Neural progenitor cell (in vitro differentiated cells): Measurements from ENCODE around the gene KPNB1.

ENCODE experiments used
- EZH2 ChIP-seq: fragments of 200-600 bp; sonication (generic); IDR thresholded peaks from 2 replicates; pipeline ENCODE4 v1.6.1; 2017; ENCODE audit warnings: antibody characterized with exemption, mild to moderate bottlenecking, moderate library complexity
- TF ChIP-seq, protein P1 (sequence below): fragments of 200-600 bp; sonication (generic); IDR thresholded peaks from 2 replicates; pipeline ENCODE4 v1.5.1; 2017; ENCODE audit warnings: antibody characterized with exemption, mild to moderate bottlenecking

DNA sequence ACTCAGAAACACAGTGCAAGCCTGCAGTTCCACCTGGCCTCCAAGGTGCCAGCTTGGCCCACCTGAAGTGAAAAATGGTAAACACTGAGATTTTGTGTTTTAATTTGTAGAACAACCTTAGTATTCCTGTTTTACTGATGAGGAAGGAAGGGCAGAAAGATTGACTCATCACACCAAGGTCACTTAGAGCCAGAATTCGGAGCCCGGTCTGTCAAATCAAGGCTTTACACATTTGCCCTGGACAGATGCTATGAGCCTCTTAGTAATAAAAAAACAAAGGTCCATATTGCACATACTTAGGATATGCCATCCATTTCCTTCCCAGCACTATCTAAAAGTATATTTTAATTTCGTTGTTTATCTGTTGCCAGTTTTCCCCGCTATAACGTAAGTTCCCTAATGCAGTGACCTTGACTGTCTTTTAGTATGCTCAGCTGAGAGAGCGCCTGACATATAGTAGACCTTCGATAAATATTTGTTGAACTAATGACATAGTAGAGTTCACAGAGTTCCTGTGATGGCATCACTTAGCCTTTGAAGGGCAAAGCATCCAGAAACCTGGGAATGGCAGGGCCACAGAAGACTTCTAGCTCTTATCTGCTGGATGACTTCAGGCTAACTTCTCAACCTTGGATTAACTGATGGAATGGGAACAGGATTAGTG, 37.1 kb downstream of the KPNB1 start:
- TF ChIP-seq, protein P1, sequence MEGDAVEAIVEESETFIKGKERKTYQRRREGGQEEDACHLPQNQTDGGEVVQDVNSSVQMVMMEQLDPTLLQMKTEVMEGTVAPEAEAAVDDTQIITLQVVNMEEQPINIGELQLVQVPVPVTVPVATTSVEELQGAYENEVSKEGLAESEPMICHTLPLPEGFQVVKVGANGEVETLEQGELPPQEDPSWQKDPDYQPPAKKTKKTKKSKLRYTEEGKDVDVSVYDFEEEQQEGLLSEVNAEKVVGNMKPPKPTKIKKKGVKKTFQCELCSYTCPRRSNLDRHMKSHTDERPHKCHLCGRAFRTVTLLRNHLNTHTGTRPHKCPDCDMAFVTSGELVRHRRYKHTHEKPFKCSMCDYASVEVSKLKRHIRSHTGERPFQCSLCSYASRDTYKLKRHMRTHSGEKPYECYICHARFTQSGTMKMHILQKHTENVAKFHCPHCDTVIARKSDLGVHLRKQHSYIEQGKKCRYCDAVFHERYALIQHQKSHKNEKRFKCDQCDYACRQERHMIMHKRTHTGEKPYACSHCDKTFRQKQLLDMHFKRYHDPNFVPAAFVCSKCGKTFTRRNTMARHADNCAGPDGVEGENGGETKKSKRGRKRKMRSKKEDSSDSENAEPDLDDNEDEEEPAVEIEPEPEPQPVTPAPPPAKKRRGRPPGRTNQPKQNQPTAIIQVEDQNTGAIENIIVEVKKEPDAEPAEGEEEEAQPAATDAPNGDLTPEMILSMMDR, result no peak
- no peak for TF ChIP-seq EZH2
